ENCODE measurements around the gene HSP90AB1.

DNA sequence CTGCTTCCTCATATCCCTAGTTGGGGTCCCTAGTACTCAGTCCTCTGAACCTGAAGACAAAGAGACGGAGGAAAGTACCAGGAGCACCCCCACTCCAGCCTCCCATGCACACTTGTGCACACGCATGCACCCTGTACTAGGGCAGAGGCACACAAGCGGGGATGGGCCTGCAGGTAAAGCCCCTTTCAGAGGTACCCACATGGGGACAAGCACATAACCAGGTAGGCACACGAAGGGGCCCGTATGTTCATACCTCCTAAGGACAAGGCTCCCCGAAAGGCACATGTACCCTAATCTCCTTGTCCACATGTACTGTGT is 24.5 kb downstream of the HSP90AB1 start:
- TF ChIP-seq, protein P1, sequence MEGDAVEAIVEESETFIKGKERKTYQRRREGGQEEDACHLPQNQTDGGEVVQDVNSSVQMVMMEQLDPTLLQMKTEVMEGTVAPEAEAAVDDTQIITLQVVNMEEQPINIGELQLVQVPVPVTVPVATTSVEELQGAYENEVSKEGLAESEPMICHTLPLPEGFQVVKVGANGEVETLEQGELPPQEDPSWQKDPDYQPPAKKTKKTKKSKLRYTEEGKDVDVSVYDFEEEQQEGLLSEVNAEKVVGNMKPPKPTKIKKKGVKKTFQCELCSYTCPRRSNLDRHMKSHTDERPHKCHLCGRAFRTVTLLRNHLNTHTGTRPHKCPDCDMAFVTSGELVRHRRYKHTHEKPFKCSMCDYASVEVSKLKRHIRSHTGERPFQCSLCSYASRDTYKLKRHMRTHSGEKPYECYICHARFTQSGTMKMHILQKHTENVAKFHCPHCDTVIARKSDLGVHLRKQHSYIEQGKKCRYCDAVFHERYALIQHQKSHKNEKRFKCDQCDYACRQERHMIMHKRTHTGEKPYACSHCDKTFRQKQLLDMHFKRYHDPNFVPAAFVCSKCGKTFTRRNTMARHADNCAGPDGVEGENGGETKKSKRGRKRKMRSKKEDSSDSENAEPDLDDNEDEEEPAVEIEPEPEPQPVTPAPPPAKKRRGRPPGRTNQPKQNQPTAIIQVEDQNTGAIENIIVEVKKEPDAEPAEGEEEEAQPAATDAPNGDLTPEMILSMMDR (IDR thresholded peaks at IDR 0.05; ENCODE audit: insufficient read depth, low read length), result no peak
- TF ChIP-seq SPI1 (IDR thresholded peaks at IDR 0.05; ENCODE audit: borderline replicate concordance, low read depth) (no peak), GABPA (IDR thresholded peaks at IDR 0.05; ENCODE audit: low read depth) (no peak), POLR2AphosphoS5 (IDR thresholded peaks at IDR 0.05; ENCODE audit: low read depth) (no peak)
- TF ChIP-seq, protein P2, sequence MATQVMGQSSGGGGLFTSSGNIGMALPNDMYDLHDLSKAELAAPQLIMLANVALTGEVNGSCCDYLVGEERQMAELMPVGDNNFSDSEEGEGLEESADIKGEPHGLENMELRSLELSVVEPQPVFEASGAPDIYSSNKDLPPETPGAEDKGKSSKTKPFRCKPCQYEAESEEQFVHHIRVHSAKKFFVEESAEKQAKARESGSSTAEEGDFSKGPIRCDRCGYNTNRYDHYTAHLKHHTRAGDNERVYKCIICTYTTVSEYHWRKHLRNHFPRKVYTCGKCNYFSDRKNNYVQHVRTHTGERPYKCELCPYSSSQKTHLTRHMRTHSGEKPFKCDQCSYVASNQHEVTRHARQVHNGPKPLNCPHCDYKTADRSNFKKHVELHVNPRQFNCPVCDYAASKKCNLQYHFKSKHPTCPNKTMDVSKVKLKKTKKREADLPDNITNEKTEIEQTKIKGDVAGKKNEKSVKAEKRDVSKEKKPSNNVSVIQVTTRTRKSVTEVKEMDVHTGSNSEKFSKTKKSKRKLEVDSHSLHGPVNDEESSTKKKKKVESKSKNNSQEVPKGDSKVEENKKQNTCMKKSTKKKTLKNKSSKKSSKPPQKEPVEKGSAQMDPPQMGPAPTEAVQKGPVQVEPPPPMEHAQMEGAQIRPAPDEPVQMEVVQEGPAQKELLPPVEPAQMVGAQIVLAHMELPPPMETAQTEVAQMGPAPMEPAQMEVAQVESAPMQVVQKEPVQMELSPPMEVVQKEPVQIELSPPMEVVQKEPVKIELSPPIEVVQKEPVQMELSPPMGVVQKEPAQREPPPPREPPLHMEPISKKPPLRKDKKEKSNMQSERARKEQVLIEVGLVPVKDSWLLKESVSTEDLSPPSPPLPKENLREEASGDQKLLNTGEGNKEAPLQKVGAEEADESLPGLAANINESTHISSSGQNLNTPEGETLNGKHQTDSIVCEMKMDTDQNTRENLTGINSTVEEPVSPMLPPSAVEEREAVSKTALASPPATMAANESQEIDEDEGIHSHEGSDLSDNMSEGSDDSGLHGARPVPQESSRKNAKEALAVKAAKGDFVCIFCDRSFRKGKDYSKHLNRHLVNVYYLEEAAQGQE (IDR thresholded peaks at IDR 0.05; ENCODE audit: insufficient replicate concordance, low read depth), result no peak
